HEK293 (cell line): Measurements from ENCODE around the gene DEPDC5.
A peak's percentile ranks its signal among the peaks of the same experiment; 100 is the strongest.

Source experiments
- CTCF ChIA-PET: fragments of 350-600 bp; formaldehyde crosslinking; extraction: SDS; loops from one replicate; lab custom pipeline; 2021; ENCODE audit warnings: antibody characterized with exemption; lab: Yijun Ruan, JAX
- POLR2A ChIA-PET: fragments of 300-600 bp; formaldehyde crosslinking; extraction: SDS; loops from one replicate; lab custom pipeline; 2020; ENCODE audit warnings: antibody characterized with exemption, inconsistent platforms; lab: Yijun Ruan, JAX
- H3K27ac ChIP-seq: fragments of 200-500 bp; sonication (Bioruptor generic); 2 replicates; pipeline ENCODE4 v1.5.1; 2014; ENCODE audit warnings: low read depth, low read length, control low read depth, inconsistent platforms; ENCODE audit errors: extremely low read depth
- H3K36me3 ChIP-seq, 2 experiments: fragments of 200-500 bp in 1 of 2; sonication (Bioruptor generic) in 1 of 2; 1 replicate in 1 of 2; 2 replicates in 1 of 2; pipeline ENCODE4 v1.5.1; 2014 to 2017; ENCODE audit warnings: inconsistent platforms in 2 of 2, low read length in 2 of 2; ENCODE audit not compliant: control insufficient read depth in 2 of 2, insufficient read depth in 1 of 2
- H3K4me1 ChIP-seq: fragments of 200-500 bp; sonication (Bioruptor generic); 2 replicates; pipeline ENCODE4 v1.5.1; 2014; ENCODE audit warnings: mild to moderate bottlenecking, low read length, inconsistent platforms; ENCODE audit not compliant: control insufficient read depth, insufficient read depth
- H3K4me3 ChIP-seq: 2 replicates; pipeline ENCODE4 v1.5.1; 2011; ENCODE audit warnings: low read depth, mild to moderate bottlenecking, control low read depth, low read length, moderate library complexity
- H3K9me3 ChIP-seq: fragments of 200-500 bp; sonication (Bioruptor generic); 2 replicates; pipeline ENCODE4 v1.5.1; 2014; ENCODE audit warnings: low read depth, low read length, inconsistent platforms; ENCODE audit not compliant: control insufficient read depth, insufficient read depth
- GLI4 ChIP-seq: fragments of 450-650 bp; formaldehyde crosslinking; IDR thresholded peaks from 2 replicates; pipeline ENCODE4 v1.5.1; 2016; ENCODE audit warnings: missing biosample characterization, missing genetic modification characterization
- IKZF3 ChIP-seq: fragments of 450-650 bp; IDR thresholded peaks from 2 replicates; pipeline ENCODE4 v1.5.0; 2018; ENCODE audit warnings: missing biosample characterization, mild to moderate bottlenecking, missing genetic modification characterization, moderate library complexity
- KLF8 ChIP-seq: fragments of 450-650 bp; formaldehyde crosslinking; IDR thresholded peaks from 2 replicates; pipeline ENCODE4 v1.5.1; 2016; ENCODE audit warnings: missing biosample characterization, missing genetic modification characterization
- KLF9 ChIP-seq: fragments of 450-650 bp; formaldehyde crosslinking; IDR thresholded peaks from 2 replicates; pipeline ENCODE4 v1.5.1; 2016; ENCODE audit warnings: missing biosample characterization, missing genetic modification characterization, low read depth
- MEIS1 ChIP-seq: sonication (generic); formaldehyde crosslinking; IDR thresholded peaks from 2 replicates; pipeline ENCODE4 v1.8.1; 2022; ENCODE audit warnings: missing genetic modification reagents, mild to moderate bottlenecking, borderline replicate concordance
- REPIN1 ChIP-seq: fragments of 450-650 bp; formaldehyde crosslinking; IDR thresholded peaks from 2 replicates; pipeline ENCODE4 v1.5.1; 2017; ENCODE audit warnings: missing biosample characterization, missing genetic modification characterization, low read depth
- SALL2 ChIP-seq: fragments of 450-650 bp; formaldehyde crosslinking; IDR thresholded peaks from 2 replicates; pipeline ENCODE4 v1.5.0; 2017; ENCODE audit warnings: missing biosample characterization, mild to moderate bottlenecking, missing genetic modification characterization, borderline replicate concordance
- YY2 ChIP-seq: fragments of 450-650 bp; formaldehyde crosslinking; IDR thresholded peaks from 2 replicates; pipeline ENCODE4 v1.5.1; 2016; ENCODE audit warnings: missing biosample characterization, missing genetic modification characterization
- ZBTB17 ChIP-seq: fragments of 450-650 bp; formaldehyde crosslinking; IDR thresholded peaks from 2 replicates; pipeline ENCODE4 v1.5.1; 2016; ENCODE audit warnings: missing biosample characterization, missing genetic modification characterization
- ZBTB44 ChIP-seq: fragments of 450-650 bp; IDR thresholded peaks from 2 replicates; pipeline ENCODE4 v1.5.1; 2018; ENCODE audit warnings: missing biosample characterization, mild to moderate bottlenecking, missing genetic modification characterization
- ZBTB7A ChIP-seq: fragments of 450-650 bp; formaldehyde crosslinking; IDR thresholded peaks from 2 replicates; pipeline ENCODE4 v1.5.1; 2016; ENCODE audit warnings: low read depth, missing biosample characterization, missing genetic modification characterization
- ZEB2 ChIP-seq: fragments of 450-650 bp; formaldehyde crosslinking; IDR thresholded peaks from 2 replicates; pipeline ENCODE4 v1.5.1; 2016; ENCODE audit warnings: missing biosample characterization, missing genetic modification characterization
- ZFHX2 ChIP-seq: fragments of 450-650 bp; formaldehyde crosslinking; conservative IDR thresholded peaks from 2 replicates; pipeline ENCODE4 v1.5.1; 2016; ENCODE audit warnings: missing biosample characterization, missing genetic modification characterization
- ZNF112 ChIP-seq: fragments of 450-650 bp; formaldehyde crosslinking; IDR thresholded peaks from 2 replicates; pipeline ENCODE4 v1.5.0; 2017; ENCODE audit warnings: missing biosample characterization, missing genetic modification characterization
- ZNF140 ChIP-seq: fragments of 450-650 bp; formaldehyde crosslinking; IDR thresholded peaks from 2 replicates; pipeline ENCODE4 v1.5.1; 2016; ENCODE audit warnings: missing biosample characterization, missing genetic modification characterization
- ZNF169 ChIP-seq: fragments of 450-650 bp; formaldehyde crosslinking; IDR thresholded peaks from 2 replicates; pipeline ENCODE4 v1.5.1; 2016; ENCODE audit warnings: missing biosample characterization, missing genetic modification characterization
- ZNF214 ChIP-seq: fragments of 450-650 bp; formaldehyde crosslinking; IDR thresholded peaks from 2 replicates; pipeline ENCODE4 v1.5.1; 2017; ENCODE audit warnings: missing biosample characterization, mild to moderate bottlenecking, missing genetic modification characterization, borderline replicate concordance
- ZNF239 ChIP-seq: fragments of 450-650 bp; formaldehyde crosslinking; IDR thresholded peaks from 2 replicates; pipeline ENCODE4 v1.5.1; 2016; ENCODE audit warnings: missing biosample characterization, missing genetic modification characterization
- ZNF248 ChIP-seq: fragments of 450-650 bp; formaldehyde crosslinking; IDR thresholded peaks from 2 replicates; pipeline ENCODE4 v1.5.1; 2017; ENCODE audit warnings: missing biosample characterization, missing genetic modification characterization
- ZNF280C ChIP-seq: fragments of 450-650 bp; formaldehyde crosslinking; IDR thresholded peaks from 2 replicates; pipeline ENCODE4 v1.5.1; 2016; ENCODE audit warnings: missing biosample characterization, missing genetic modification characterization
- ZNF302 ChIP-seq: fragments of 450-650 bp; formaldehyde crosslinking; IDR thresholded peaks from 2 replicates; pipeline ENCODE4 v1.5.1; 2016; ENCODE audit warnings: missing biosample characterization, missing genetic modification characterization, low read depth
- ZNF335 ChIP-seq: fragments of 450-650 bp; formaldehyde crosslinking; conservative IDR thresholded peaks from 2 replicates; pipeline ENCODE4 v1.5.1; 2016; ENCODE audit warnings: missing biosample characterization, missing genetic modification characterization
- ZNF362 ChIP-seq: fragments of 450-650 bp; formaldehyde crosslinking; IDR thresholded peaks from 2 replicates; pipeline ENCODE4 v1.5.1; 2016; ENCODE audit warnings: missing biosample characterization, missing genetic modification characterization
- ZNF391 ChIP-seq: fragments of 450-650 bp; formaldehyde crosslinking; IDR thresholded peaks from 2 replicates; pipeline ENCODE4 v1.5.1; 2016; ENCODE audit warnings: low read depth, missing biosample characterization, missing genetic modification characterization, borderline replicate concordance
- ZNF394 ChIP-seq: fragments of 450-650 bp; formaldehyde crosslinking; IDR thresholded peaks from 2 replicates; pipeline ENCODE4 v1.5.1; 2016; ENCODE audit warnings: missing biosample characterization, missing genetic modification characterization, mild to moderate bottlenecking, moderate library complexity, borderline replicate concordance
- ZNF48 ChIP-seq: fragments of 450-650 bp; formaldehyde crosslinking; IDR thresholded peaks from 2 replicates; pipeline ENCODE4 v1.5.1; 2016; ENCODE audit warnings: missing biosample characterization, missing genetic modification characterization
- ZNF624 ChIP-seq: fragments of 450-650 bp; formaldehyde crosslinking; IDR thresholded peaks from 2 replicates; pipeline ENCODE4 v1.5.1; 2017; ENCODE audit warnings: missing biosample characterization, missing genetic modification characterization
- ZNF626 ChIP-seq: fragments of 450-650 bp; sonication (Bioruptor Pico); formaldehyde crosslinking; IDR thresholded peaks from 2 replicates; pipeline ENCODE4 v1.5.1; 2018; ENCODE audit warnings: missing biosample characterization, missing genetic modification characterization, inconsistent platforms
- ZNF791 ChIP-seq: fragments of 450-650 bp; formaldehyde crosslinking; IDR thresholded peaks from 2 replicates; pipeline ENCODE4 v1.5.1; 2016; ENCODE audit warnings: missing biosample characterization, missing genetic modification characterization
- ZXDB ChIP-seq: fragments of 450-650 bp; formaldehyde crosslinking; IDR thresholded peaks from 2 replicates; pipeline ENCODE4 v1.5.1; 2016; ENCODE audit warnings: missing biosample characterization, missing genetic modification characterization
- TF ChIP-seq, protein P1 (sequence below): fragments of 450-650 bp; formaldehyde crosslinking; IDR thresholded peaks from 2 replicates; pipeline ENCODE4 v1.5.1; 2016; ENCODE audit warnings: missing biosample characterization, missing genetic modification characterization

The DEPDC5 gene

GRCh38 chr22:31943978-31944699 is 190.3 kb downstream of the DEPDC5 start, which contains the start of gene YWHAH:
Gene YWHAH, plus strand, starts transcription at chr22:31944535. Its CDS starts 199 bp downstream, at chr22:31944734.
- ChIA-PET POLR2A (interaction anchor here (2.3 kb wide), 1 partner anchor 267 kb away, joined by 5 read pairs; no protein-coding TSS in a partner anchor), CTCF (interaction anchor here (2.6 kb wide), 1 partner anchor 26 kb away, joined by 10 read pairs; no protein-coding TSS in a partner anchor)
- H3K27ac ChIP-seq = peak within 1 kb of the TSS; percentile 99
- TF ChIP-seq ZNF214 = no peak
- TF ChIP-seq ZNF169 (tag by site-specific recombination) = no peak
- no peak for TF ChIP-seq ZNF624
- TF ChIP-seq KLF8 (tag by site-specific recombination) = peak; percentile 96
- peak; percentile 88 for TF ChIP-seq ZXDB (tag by site-specific recombination)
- TF ChIP-seq ZNF248 (tag by site-specific recombination) = no peak
- TF ChIP-seq ZEB2 (tag by site-specific recombination) = peak; percentile 63; the same call in 1 of the 2 replicates
- TF ChIP-seq ZBTB7A (tag by site-specific recombination) = no peak
- TF ChIP-seq, protein P1, sequence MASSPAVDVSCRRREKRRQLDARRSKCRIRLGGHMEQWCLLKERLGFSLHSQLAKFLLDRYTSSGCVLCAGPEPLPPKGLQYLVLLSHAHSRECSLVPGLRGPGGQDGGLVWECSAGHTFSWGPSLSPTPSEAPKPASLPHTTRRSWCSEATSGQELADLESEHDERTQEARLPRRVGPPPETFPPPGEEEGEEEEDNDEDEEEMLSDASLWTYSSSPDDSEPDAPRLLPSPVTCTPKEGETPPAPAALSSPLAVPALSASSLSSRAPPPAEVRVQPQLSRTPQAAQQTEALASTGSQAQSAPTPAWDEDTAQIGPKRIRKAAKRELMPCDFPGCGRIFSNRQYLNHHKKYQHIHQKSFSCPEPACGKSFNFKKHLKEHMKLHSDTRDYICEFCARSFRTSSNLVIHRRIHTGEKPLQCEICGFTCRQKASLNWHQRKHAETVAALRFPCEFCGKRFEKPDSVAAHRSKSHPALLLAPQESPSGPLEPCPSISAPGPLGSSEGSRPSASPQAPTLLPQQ = no peak
- no peak for TF ChIP-seq ZNF302
- no peak for TF ChIP-seq ZNF280C (tag by site-specific recombination)
- TF ChIP-seq ZNF626 (tag by site-specific recombination) = peak; percentile 61; the same call in 1 of the 2 replicates
- TF ChIP-seq ZNF239 (tag by site-specific recombination) = no peak
- peak; percentile 42; the same call in 1 of the 2 replicates for TF ChIP-seq ZBTB17 (tag by site-specific recombination)
- TF ChIP-seq MEIS1 (CRISPR knock-in tag) = no peak
- no peak for TF ChIP-seq ZNF140 (tag by site-specific recombination)
- TF ChIP-seq YY2 (tag by site-specific recombination) = peak; percentile 61; the same call in 1 of the 2 replicates
- TF ChIP-seq ZNF362 = no peak
- no peak for TF ChIP-seq ZNF48 (tag by site-specific recombination)
- TF ChIP-seq ZNF791 = no peak
- no peak for TF ChIP-seq ZFHX2 (tag by site-specific recombination)
- TF ChIP-seq ZNF394 (tag by site-specific recombination) = peak; percentile 42; the same call in 1 of the 2 replicates
- TF ChIP-seq ZNF112 (tag by site-specific recombination) = no peak
- TF ChIP-seq ZNF391 = no peak
- peak; percentile 96 for TF ChIP-seq ZNF335 (tag by site-specific recombination)
- TF ChIP-seq ZBTB44 (tag by site-specific recombination) = peak; percentile 58; the same call in 1 of the 2 replicates
- TF ChIP-seq GLI4 = no peak
- no peak for TF ChIP-seq REPIN1 (tag by site-specific recombination)
- TF ChIP-seq KLF9 (tag by site-specific recombination) = peak; percentile 97
- no peak for TF ChIP-seq SALL2 (tag by site-specific recombination)
- no peak; the same call in 1 of the 2 replicates for TF ChIP-seq IKZF3

More at GRCh38 chr22:31943978-31944699, 190.3 kb downstream of the DEPDC5 start, which contains the start of gene YWHAH:
- Histone ChIP-seq H3K4me3 (peak within 1 kb of the TSS; percentile 83), H3K9me3 (no peaks in the 10 kb centered on the region), H3K36me3 (peaks cover 19 to 20% of the 10 kb centered on the region in 2 experiments), H3K4me1 (peaks cover 12% of the 10 kb centered on the region; the same call in 1 of the 2 replicates)
